Measurements from ENCODE around the gene TRABD2B. TPM values are rescaled to one million over a fixed set of nuclear protein-coding genes. Genes with fewer than 3 reads are reported as not detected.

TRABD2B gene
- polyA plus RNA-seq, 1 of the 3 experiments (the other 2 are of a cell fraction), result 0.03 TPM

GRCh38 chr1:47932743-47933142 is 64.4 kb downstream of the TRABD2B start:
- Histone ChIP-seq H3K9me3 (no peaks in the 10 kb centered on the region), H2AFZ (ENCODE audit: low read depth) (no peak overlapping the region), H3K9me2 (no peaks in the 10 kb centered on the region), H3K9ac (no peak overlapping the region), H4K20me1 (ENCODE audit: insufficient read depth) (no peaks in the 10 kb centered on the region), H3K36me3 (replicated peaks in 1 of 2; ENCODE audit: control insufficient read depth in 1 of 2, insufficient read depth in 2 of 2, low read length in 1 of 2) (no peaks in the 10 kb centered on the region), H3K4me2 (no peak overlapping the region), H3K4me3 (ENCODE audit: low read depth in 2 of 2, low read length in 1 of 2) (no peak overlapping the region), H3K79me2 (ENCODE audit: insufficient read depth) (no peaks in the 10 kb centered on the region), H3F3A (replicated peaks; ENCODE audit: insufficient read depth) (no peaks in the 10 kb centered on the region), H3K27ac (ENCODE audit: low read depth in 2 of 2, low read length in 1 of 2) (no peak overlapping the region), H3K4me1 (ENCODE audit: control insufficient read depth in 1 of 2, insufficient read depth in 2 of 2, low read depth in 1 of 2, low read length in 1 of 2) (peaks cover 0 to 24% of the 10 kb centered on the region in 2 experiments; a peak in 1 of 4 replicates), H3K27me3 (ENCODE audit: insufficient read depth) (no peaks in the 10 kb centered on the region)
- TF ChIP-seq CTCF (IDR thresholded peaks at IDR 0.05) (no peak), FOSL2 (IDR thresholded peaks at IDR 0.05; ENCODE audit: borderline replicate concordance, low read depth) (no peak), POLR2AphosphoS5 (IDR thresholded peaks at IDR 0.05; ENCODE audit: low read depth, low read length) (no peak), TCF12 (IDR thresholded peaks at IDR 0.05) (no peak), MXI1 (IDR thresholded peaks at IDR 0.05; ENCODE audit: low read depth, low read length) (no peak), EZH2phosphoT487 (IDR thresholded peaks at IDR 0.05; ENCODE audit: borderline replicate concordance, low read depth) (no peak), RXRA (IDR thresholded peaks at IDR 0.05; ENCODE audit: borderline replicate concordance, low read depth) (no peak), JUND (IDR thresholded peaks at IDR 0.05) (no peak), NRF1 (IDR thresholded peaks at IDR 0.05; ENCODE audit: low read depth, low read length) (no peak)
- CTCF ChIA-PET, result interaction anchor here (1.1 to 2.2 kb wide), 3 partner anchors 11 to 194 kb away, joined by 4 to 5 read pairs (median 4); no protein-coding TSS in a partner anchor
- POLR2A ChIA-PET, result no interaction called here
- DNase-seq, result no peak
- WGBS (ENCODE audit: low lambda C conversion rate), result 68% methylated on average over 5 of the region's 6 CpGs

- no peaks in the 10 kb centered on the region for H3K9me3 ChIP-seq
- no peak overlapping the region for H2AFZ ChIP-seq (ENCODE audit: low read depth)
- CTCF ChIA-PET, result interaction anchor here (1.6 to 2.2 kb wide), 2 partner anchors 67 to 193 kb away, joined by 3 to 5 read pairs; no protein-coding TSS in a partner anchor
- no peak overlapping the region for H3K9ac ChIP-seq
- H3K27ac ChIP-seq (ENCODE audit: low read depth in 2 of 2, low read length in 1 of 2), result no peak overlapping the region
- POLR2A ChIA-PET, result no interaction called here
- no peak overlapping the region for H3K4me3 ChIP-seq (ENCODE audit: low read depth in 2 of 2, low read length in 1 of 2)
- no peaks in the 10 kb centered on the region for H3K79me2 ChIP-seq (ENCODE audit: insufficient read depth)
- no peak overlapping the region for H3K4me2 ChIP-seq
- peaks cover 0 to 24% of the 10 kb centered on the region in 2 experiments; a peak in 1 of 4 replicates for H3K4me1 ChIP-seq (ENCODE audit: control insufficient read depth in 1 of 2, insufficient read depth in 2 of 2, low read depth in 1 of 2, low read length in 1 of 2)
- H3K9me2 ChIP-seq, result no peaks in the 10 kb centered on the region
- TF ChIP-seq RAD21 (IDR thresholded peaks at IDR 0.05; ENCODE audit: low read length) (peak; percentile 40), CTCF (IDR thresholded peaks at IDR 0.05) (peak; percentile 22; the same call in 1 of the 2 replicates), USF2 (IDR thresholded peaks at IDR 0.05; ENCODE audit: borderline replicate concordance, low read depth, low read length) (no peak)
- no peaks in the 10 kb centered on the region for H3K27me3 ChIP-seq (ENCODE audit: insufficient read depth)
- no peaks in the 10 kb centered on the region for H4K20me1 ChIP-seq (ENCODE audit: insufficient read depth)
- H3F3A ChIP-seq (replicated peaks; ENCODE audit: insufficient read depth), result no peaks in the 10 kb centered on the region
- WGBS (ENCODE audit: low lambda C conversion rate), result 46% methylated on average over 3 of the region's 5 CpGs
- DNase-seq, result no peak
- H3K36me3 ChIP-seq (replicated peaks in 1 of 2; ENCODE audit: control insufficient read depth in 1 of 2, insufficient read depth in 2 of 2, low read length in 1 of 2), result no peaks in the 10 kb centered on the region
Measured at GRCh38 chr1:47931395-47931794, 65.8 kb downstream of the TRABD2B start.

Measured in SK-N-SH (cell line).